COLO829 (cell line): ENCODE results near the gene TEX2.

Experiments
- DNase-seq: peaks from one replicate; pipeline ENCODE4 v3.0.0; 2012; ENCODE audit warnings: low spot score

The TEX2 gene

GRCh38 chr17:64158406-64158805 lies 104.7 kb downstream of the TEX2 start:
- no peak for DNase-seq

- DNase-seq = no peak
Measured at GRCh38 chr17:64157669-64158180, 105.3 kb downstream of the TEX2 start.

DNA sequence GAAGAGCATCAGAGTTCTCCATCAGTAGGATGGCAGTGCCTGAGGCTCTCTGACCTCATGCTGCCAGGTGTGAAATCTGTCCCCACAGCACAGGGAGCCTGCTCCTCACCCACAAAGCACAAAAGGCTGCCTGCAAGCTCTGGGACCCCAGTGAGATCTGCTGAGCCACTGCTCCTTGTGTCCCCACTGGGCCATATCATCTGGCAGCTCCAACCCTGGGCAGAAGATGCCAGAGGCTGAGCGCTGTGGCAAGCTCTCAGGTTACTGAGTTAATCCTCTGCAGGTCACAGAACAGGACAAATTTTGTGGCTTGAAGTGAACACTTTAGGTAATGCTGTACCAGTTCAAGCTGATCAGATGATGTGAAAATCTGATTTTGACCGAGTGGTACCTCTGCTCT lies 106.4 kb downstream of the TEX2 start:
- no peak for DNase-seq

DNA sequence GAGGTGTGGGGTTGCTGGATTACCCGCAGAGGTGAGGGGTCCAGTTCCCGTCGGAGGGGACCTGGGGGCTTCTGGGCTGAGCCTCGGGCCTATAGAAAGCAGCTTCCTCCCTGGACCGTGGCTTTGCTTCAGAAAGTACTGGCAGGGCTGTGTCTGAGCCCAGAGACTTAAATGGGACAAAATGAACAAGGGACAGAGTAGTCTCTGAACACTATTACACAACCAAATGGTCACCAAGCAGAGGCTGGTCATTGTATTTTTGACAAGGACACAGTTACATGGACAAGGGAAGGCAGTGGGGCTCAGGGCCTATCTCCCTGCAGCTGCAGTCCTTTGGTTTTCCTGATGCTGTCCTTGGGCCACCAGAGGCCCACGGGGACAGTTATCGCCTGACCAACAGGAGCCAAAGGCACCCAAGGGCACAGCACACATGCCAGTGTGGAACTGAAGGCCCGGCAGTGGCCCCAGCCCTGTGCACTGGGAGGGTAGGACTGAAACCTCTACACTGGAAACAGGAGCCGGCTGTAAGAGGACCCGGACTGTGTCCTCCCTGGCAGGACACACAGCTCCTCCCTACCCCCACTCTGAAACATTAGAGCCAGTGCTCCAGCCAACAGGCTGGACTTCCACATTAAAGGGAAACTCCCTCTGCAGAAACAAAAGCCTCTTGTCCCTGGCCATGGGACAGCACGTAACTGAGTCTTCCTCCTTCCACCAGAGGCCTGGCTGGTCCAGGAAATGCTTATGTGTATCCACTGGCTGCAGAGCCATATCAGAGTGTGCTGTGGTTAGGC lies 107.1 kb downstream of the TEX2 start:
- DNase-seq = peak; percentile 97

GRCh38 chr17:64155129-64155528 lies 107.9 kb downstream of the TEX2 start:
- DNase-seq = no peak

DNA sequence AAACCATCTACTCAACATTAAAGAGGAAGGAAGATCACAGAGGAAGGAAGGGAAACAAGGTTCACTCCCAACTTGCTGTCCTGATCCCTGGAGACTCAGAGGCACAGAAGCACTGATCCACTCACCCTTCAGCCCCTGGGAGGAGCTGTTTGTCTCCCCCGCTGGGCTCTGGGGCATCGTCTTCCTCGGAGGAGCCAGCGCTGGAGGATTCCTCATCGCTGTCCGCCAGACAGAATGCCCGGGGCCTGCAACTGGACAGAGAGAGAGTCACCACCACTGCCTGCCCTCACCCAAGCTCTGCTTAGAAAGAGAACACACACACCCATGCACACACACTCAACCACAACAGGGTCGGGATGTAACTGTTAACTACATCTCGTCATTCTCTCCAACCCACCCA lies 108.3 kb downstream of the TEX2 start:
- no peak for DNase-seq

DNA sequence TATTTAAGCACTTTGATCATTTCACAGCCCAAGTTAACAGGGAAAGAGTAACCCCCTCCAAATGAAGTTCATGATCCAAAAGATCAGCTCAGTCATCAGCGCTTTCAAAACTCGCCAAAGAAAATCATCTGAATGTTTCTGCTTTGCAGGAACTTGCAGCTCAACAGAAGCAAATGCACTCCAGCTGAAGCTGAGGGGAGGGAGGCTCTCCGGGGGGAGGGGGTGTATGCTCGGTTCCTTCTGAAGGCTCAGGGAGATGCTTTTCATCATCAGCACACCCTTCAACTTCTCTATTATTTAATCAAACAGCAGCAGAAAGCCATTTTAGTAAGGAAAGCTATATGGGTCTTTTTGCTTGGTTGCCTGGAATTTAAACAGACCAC lies 108.8 kb downstream of the TEX2 start:
- DNase-seq = no peak

GRCh38 chr17:64153565-64154312 lies 109.3 kb downstream of the TEX2 start:
- DNase-seq = no peak

- no peak for DNase-seq
Measured at GRCh38 chr17:64152428-64153125, 110.5 kb downstream of the TEX2 start.

- no peak for DNase-seq
Measured at GRCh38 chr17:64151016-64151368, 112.1 kb downstream of the TEX2 start.

DNA sequence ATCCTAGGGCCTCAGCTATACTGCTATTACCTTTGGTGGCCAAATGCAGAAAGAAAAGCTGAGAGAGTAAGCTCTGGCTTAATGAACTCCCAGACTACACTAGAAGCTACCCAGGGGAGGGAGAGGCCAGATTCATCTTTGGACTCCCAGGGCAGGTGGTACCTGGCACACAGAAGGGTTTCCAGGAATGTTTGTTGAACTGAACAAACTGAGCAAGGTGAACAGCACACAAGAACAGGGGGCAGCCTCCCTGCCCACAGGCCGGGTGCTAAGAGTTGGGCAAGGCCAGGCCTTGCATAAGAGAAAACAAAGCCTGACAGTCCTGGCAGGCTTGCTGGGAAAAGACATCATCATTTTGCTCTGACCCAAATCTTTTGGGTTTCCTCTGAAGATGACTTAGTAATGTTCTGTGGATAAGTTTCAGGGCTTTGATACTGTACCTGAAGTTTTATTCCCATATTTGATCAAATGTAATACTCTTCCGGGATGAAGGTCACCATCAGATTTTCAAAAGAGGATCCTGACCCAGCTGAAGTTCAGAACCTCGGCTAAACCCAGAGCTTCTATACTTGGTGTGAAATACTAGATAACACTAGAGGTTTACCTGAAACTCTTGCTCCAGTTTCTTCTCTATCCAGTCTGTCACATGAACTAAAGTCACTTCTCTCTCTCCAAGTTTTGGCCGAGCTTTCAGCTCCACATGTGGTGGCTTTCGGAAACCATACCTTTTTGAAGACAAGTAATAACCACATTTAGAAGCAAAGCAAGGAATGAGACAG lies 112.6 kb downstream of the TEX2 start:
- DNase-seq = no peak

- DNase-seq = no peak
Measured at GRCh38 chr17:64149196-64149595, 113.9 kb downstream of the TEX2 start.

DNA sequence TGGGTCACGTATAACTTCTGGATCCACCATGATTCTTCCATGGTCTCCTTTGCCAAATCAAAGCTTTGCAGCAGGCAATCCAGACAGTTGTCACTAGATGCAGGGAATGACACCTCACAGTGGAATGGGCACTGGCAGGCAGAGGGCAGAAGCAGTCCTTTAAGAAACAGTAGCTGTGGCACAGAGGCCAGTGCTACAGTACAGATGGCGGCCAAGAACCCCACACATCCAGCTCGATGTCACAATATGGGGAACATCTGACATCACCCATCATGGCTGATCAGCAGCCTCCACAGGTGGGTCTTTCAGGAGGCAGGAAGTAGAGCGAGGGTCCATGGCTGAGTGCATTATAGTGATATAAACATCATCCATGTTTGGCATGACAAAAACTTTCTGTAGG lies 114.4 kb downstream of the TEX2 start:
- no peak for DNase-seq

- DNase-seq = no peak
Measured at GRCh38 chr17:64148017-64148631, 114.9 kb downstream of the TEX2 start.

DNA sequence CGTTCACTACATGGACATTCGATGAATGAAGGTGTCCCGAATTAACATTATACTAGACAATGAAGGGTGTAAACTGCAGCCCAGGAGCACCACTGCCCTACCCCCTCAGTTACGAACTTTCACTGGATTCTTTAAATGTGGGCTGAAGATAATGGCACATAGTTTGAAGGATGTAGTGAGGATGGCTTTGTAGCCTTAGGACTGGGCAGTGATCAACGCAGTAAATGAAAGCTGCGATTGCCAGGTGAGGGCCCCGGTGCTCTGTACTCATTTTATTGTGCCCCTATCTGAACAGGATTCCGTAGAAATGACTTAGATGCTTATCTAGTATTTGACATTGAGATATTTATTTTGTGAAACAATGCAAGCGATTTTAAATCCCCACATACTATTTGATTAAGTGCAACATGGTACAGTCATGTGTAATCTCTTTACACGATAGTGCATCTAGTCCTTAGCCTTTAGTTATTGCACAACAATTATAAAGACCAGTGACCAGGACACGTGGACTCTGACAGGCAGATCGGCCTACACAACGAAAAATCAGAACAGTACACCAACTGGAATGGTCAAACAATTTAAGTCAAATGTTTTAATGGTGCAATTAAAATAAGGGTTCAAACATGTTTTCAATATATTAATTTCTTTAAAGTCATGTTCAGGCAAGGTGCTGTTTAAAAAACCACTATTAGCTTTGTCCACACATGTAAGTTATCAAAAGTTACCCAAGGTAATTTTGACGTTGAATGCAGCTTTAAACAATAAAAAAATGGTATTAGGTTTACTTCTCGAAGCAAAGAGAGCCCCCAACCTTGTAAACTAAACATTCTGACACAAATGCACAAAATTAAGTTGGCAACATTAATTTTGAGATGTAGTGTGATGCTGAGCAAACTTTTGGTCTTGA lies 115.7 kb downstream of the TEX2 start:
- no peak for DNase-seq

DNA sequence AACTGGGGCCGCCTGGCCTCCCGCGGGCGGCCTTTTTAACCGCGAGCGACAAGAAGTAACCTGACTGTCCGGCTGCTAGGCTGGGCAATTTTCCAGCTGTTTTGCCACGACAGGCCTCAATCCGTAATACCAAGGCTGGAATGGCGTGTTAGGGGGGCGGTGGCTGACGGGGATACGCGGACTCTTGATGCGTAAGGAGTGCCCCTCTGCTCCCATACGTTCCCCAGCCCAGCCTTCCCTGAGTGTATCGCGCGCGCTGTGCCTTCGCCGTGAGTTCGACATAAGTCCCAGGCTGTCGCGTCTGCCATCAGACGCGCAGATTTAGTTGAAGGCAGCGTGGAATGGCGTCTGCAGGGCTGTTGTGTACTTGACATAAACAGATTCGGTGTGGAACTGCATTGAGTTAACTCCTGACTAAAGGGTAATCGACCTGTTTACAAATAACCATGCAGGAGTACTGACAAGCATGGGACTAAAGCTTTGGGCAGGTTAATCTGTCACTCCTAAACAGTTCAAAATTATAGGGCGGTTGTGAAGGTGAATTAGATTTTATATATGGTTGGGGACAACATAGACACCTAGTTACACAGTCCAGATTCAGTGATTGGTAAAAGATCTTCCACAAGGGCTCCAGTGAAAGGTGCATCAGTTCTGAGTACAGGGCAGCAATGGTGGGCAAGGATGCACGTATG lies 116.5 kb downstream of the TEX2 start:
- DNase-seq = no peak

- peak; percentile 98 for DNase-seq
Measured at GRCh38 chr17:64145751-64146417, 117.2 kb downstream of the TEX2 start.

- no peak for DNase-seq
Measured at GRCh38 chr17:64145375-64145750, 117.7 kb downstream of the TEX2 start.

DNA sequence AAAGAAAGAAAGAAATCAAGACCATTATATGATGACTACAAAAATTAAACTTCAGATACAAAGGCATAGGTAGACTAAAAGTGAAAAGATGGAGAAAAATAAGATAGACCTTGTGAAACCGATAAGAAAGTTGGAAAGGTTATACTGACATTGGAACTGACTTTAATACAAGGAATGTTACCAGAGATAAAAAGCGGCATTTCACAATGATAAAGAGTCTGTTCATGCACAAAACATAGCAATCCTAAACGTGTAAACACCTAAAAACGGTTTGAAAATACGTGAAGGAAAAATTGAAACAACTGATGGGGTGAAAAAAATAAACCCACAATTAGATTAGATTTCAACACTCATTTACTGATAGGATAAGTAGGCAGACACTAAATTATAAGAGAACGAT lies 123.5 kb downstream of the TEX2 start:
- DNase-seq = no peak
